Stimulated activated naive CD8-positive, alpha-beta T cell treated with anti-CD3 and anti-CD28 coated beads, Interleukin-15, Interleukin-2, amounts not matched to agents 100 U/mL and 50 U/mL, for 24 hours (primary cell): Measurements from ENCODE around the gene LYL1.

ENCODE experiments used
- ATAC-seq: fragments of 150-1000 bp; cut with Tn5 transposase; one replicate; pipeline ENCODE4 v1.10.0; 2021
- DNase-seq: peaks from one replicate; pipeline ENCODE4 v3.0.0; 2021

The LYL1 gene

GRCh38 chr19:13092606-13093235 is 9.9 kb downstream of the LYL1 start:
- DNase-seq = no peak

GRCh38 chr19:13092158-13092543 is 10.5 kb downstream of the LYL1 start:
- DNase-seq (no peak), ATAC-seq (no peak)

More at GRCh38 chr19:13092606-13093235, 9.9 kb downstream of the LYL1 start:
- no peak for ATAC-seq

GRCh38 chr19:13091400-13092157 is 11.1 kb downstream of the LYL1 start:
- DNase-seq = no peak
- no peak for ATAC-seq

- DNase-seq = no peak
Measured at GRCh38 chr19:13090511-13091231, 12.0 kb downstream of the LYL1 start.

GRCh38 chr19:13089857-13090507 is 12.7 kb downstream of the LYL1 start:
- ATAC-seq = no peak
- no peak for DNase-seq

More at GRCh38 chr19:13090511-13091231, 12.0 kb downstream of the LYL1 start:
- no peak for ATAC-seq

GRCh38 chr19:13089139-13089856 is 13.4 kb downstream of the LYL1 start:
- ATAC-seq = peak; percentile 24

GRCh38 chr19:13087795-13088537 is 14.7 kb downstream of the LYL1 start:
- no peak for DNase-seq
- ATAC-seq = no peak

More at GRCh38 chr19:13089139-13089856, 13.4 kb downstream of the LYL1 start:
- DNase-seq = peak; percentile 32

- DNase-seq (no peak), ATAC-seq (no peak)
Measured at GRCh38 chr19:13087295-13087694, 15.4 kb downstream of the LYL1 start.

- ATAC-seq (no peak), DNase-seq (no peak)
Measured at GRCh38 chr19:13086341-13086740, 16.3 kb downstream of the LYL1 start.

- DNase-seq (no peak), ATAC-seq (no peak)
Measured at GRCh38 chr19:13085666-13086065, 17.0 kb downstream of the LYL1 start.

- DNase-seq = no peak
- no peak for ATAC-seq
Measured at GRCh38 chr19:13083627-13084026, 19.0 kb downstream of the LYL1 start.

GRCh38 chr19:13083008-13083404 is 19.7 kb downstream of the LYL1 start:
- ATAC-seq = no peak
- DNase-seq = no peak

GRCh38 chr19:13082192-13083007 is 20.3 kb downstream of the LYL1 start:
- DNase-seq (no peak), ATAC-seq (no peak)

GRCh38 chr19:13079542-13079986 is 23.1 kb downstream of the LYL1 start:
- DNase-seq (no peak), ATAC-seq (no peak)

GRCh38 chr19:13078897-13079541 is 23.6 kb downstream of the LYL1 start:
- ATAC-seq (no peak), DNase-seq (no peak)

- no peak for ATAC-seq
- no peak for DNase-seq
Measured at GRCh38 chr19:13078381-13078780, 24.3 kb downstream of the LYL1 start.

GRCh38 chr19:13077240-13077639 is 25.4 kb downstream of the LYL1 start:
- ATAC-seq = no peak
- DNase-seq = no peak

GRCh38 chr19:13076787-13077186 is 25.9 kb downstream of the LYL1 start:
- DNase-seq (no peak), ATAC-seq (no peak)

GRCh38 chr19:13076320-13076719 is 26.3 kb downstream of the LYL1 start:
- no peak for DNase-seq
- ATAC-seq = no peak

- DNase-seq = no peak
- no peak for ATAC-seq
Measured at GRCh38 chr19:13074378-13074777, 28.3 kb downstream of the LYL1 start.
